ENCODE results near the gene DLL1.

Gene DLL1

DNA sequence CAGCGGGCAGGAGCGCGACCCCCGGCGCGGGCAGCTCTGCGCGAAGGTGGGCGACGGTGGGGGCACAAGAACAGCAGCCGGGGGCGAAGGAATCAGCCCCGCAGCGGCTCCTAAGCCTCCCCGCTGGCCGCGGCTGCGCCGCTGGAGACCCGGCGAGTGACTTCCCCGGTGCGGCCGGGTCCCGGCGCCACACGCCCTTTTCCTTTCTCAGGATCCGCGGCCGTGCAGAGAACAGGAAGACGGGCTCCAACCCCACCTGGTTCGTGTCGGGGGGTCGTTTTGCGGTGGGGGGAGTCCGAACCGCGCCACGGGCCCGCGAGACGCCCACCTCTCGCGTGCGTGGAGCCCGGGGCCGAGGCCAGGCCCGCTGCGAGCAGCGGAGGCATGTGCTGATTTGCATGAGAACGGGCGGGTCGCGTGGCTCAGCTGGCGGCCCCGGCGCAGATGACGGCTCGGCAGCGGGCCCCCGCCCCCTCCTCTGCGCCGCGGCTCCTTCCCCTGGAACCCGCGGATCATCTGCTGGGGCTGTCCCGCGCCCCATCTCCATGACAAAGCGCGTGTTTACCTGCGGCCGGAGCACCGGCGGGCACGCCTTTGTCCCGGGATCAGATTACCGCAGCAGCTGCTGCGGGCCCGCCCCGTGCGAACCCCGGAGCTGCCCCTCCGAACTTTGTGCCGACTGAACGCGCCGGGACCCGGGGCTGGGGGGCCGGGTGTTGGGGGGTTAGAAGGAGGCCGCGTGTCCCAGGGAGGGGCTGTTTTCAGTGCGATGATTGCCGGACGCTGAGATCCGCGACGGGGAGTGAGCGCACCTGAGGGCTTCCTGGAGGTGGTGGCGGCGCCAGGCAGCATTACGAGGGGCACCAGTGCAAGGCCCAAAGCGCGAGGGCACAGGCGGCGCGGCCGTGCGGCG lies 4.9 kb upstream of the DLL1 start:
- DNase-seq (ENCODE audit: low read depth): no peak

DNA sequence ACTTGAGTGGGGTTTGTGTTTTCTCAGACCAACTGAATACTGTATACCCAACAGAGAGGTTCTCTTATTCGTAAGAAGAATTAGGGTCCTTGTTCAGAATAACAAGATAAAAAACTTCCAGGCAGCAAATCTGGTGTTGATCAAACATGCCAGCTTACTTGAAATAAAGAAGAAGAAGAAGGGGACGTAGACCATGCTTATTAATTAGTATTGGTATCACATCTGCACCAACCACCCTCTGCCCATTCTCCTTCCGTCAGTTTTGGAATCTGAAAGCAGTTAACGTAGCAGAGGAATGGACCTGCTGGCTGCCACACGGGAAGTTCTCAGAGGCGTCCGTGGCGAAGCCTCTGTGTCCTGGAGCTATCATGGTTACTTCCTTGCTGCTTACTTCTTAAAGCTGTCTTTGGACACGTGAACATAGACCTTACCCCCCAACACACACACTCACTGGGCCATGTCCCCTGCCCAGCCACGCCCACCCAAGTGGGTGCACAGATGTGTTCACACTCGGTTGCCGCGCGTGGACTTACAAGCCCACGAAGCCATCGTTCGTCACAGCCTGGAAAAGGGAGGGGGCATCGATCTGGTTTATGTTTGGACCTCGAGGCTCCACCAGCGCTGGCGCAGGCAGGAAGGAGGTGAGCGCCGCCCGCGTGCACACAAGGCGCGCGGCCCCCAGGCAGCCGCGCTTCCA lies 4.1 kb upstream of the DLL1 start:
- DNase-seq (ENCODE audit: low read depth): no peak

DNA sequence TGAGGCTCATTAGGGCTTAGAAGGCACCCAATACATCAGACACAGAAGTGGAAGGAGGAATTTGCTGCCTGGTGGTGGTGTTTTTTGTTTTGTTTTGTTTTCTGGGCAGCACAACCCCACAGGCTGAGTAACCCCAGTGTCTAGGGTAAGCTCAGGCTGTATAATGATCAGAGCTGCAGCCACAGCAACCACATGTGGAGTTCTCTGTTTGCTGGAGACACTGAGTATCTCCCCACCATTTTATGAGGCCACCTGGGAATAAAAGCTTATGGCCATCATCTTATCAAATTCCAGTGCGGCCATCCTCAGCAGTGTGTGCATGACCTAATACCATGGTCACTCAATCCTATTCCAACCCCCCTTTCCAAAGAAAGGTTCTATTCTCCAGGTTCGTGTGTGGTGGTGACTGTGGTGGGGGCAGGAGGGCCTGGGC lies 3.4 kb upstream of the DLL1 start:
- no peak for DNase-seq (ENCODE audit: low read depth)

DNA sequence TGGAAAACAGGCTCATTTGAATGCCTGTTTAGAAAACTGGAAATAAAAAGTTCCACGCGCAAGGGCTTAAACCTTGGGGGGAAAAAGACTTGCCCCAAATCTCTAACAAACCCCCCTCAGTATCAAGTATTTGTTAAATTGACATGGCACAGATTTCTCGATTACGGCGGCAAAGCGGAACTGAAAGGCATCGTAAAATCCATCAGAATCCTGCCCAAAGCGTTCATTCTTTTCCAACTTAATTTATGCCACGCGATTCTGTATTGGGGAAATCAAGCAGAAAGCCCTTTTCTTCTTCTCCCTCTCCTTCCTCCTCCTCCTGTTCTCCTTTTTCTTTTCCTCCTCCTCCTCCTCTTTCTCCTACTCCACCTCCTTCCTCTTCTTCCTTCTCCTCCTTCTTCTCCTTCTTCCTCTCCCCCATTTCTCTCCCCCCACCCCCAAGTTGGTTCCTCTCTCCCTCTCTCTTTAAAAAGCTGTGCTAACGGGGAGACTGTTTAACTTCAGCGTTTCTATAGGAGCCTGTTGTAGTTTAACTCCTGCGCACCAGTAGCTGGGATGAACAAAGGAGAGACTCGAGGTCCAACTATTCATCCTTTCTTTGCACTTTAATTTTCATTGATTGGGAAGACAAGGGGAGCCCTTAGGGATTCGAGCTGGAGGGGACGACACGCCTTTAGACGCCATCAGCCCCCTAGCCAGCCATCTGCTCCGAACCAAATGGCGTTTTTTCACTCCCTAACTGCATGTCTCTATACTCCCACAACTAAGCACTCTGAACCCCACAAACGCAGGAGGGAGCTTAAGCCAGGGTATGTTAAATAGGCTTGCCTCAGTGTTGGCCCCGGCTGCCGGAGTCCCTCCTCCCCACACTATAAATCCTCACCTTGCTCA lies 2.7 kb upstream of the DLL1 start:
- no peak for DNase-seq (ENCODE audit: low read depth)

DNA sequence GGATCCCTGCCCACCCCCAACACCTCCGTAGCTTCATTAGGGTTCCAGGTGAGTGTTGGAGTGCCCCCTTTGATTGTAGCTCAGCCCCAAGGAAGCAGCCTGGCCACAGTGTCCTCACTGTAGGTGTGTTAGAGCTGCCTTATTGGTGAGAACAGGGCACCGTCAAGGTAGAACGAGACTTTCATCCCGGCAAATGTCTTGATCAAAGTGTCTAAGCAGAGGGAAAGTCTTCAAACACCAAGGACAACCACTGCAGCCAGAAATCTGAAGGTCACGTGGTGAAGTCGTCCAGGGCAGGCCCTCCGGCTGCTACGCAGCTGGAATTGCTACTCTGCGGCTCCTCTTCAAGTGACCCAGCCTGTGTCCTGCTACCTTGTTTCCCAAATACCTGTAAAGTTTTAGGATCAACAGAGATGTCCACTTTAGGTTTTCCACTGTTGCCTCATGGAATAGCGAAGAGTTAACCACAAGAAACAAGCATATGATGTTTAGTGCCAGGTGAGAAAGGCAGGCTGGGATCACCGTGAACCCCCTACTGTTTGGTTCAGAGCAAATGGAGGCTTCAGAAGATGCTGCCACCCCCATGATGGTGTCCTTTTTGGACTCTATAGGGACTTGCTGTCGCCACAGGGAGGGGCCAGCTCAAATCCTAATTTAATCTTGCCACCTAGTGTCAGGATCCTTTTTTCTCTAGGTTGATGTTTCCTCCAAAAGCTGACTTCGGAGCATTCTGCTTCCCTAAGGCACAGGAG lies 1.7 kb upstream of the DLL1 start:
- no peak for DNase-seq (ENCODE audit: low read depth)

DNA sequence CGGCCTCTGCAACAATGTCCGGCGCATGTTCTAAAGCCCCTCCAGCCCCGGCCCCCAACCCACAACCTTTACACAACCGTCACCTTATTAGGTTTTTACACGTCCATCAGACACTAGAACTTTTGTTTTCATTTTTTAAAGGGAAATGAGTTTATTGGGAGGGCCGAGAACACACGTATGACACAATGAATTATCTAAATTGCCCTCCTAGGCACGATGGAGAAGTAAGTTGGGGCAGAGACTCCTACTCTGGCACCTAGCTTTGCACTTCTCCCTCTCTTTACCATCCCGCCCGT lies 1.2 kb upstream of the DLL1 start:
- no peak for DNase-seq (ENCODE audit: low read depth)

DNA sequence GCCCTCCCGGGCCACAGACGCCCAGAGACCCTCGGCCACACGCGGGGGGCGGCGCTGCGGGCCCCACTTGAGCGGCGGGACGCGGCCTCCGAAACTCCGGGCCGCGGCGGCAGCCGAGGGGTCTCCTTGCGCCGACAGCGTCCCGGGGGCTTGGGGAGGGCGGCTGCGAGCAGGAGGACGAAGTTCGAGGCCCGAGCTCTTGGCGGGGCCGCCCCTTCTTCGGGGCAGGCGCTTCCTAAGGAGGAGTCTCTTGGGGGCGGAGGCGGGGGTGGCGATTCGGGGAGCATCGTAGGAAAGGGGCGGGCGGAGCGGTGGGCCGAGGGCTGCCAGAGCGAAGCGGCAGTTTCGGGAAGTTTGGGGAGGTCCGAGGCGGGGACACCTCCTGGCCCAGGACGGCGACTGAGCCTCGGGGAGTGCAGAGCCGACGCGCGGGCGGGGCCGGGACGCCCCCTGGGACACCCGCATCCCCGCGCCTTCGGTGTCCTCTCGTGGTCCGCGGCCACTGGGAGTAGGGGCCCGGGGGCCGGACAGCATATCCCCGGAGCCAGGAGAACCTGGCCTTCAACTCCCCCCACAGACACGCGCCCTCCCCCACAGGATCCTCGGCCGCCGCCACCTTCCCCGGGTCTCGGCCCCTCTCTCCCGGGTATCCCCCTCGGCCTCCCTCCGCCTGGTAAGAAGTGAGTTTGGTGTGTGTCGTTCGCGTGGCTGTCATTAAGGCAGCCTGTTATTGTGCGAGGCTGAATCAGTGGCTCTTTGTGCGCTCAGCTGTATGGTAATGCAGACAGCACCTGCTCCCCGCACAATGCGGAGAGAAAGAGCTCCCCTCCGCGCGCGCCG lies 613 bp upstream of the DLL1 start:
- no peak for DNase-seq (ENCODE audit: low read depth)

DNA sequence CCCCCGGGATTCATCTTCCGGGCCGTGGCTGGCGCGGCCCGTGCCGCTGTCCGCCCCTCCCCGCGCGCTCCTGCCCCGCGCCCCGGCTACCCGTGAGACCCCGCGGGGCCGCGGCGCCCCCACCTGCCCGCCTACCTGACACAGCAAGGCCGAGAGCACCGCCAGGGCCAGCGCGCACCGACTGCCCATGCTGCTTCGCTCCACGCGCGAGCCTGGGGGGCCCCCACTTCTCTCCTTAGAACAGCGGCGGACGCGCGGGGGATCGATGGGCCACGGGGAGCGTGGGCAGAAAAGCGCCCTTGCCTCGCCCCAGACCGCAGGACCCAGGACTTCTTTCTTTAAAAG lies 955 bp downstream of the DLL1 start:
- no peak for DNase-seq (ENCODE audit: low read depth)

DNA sequence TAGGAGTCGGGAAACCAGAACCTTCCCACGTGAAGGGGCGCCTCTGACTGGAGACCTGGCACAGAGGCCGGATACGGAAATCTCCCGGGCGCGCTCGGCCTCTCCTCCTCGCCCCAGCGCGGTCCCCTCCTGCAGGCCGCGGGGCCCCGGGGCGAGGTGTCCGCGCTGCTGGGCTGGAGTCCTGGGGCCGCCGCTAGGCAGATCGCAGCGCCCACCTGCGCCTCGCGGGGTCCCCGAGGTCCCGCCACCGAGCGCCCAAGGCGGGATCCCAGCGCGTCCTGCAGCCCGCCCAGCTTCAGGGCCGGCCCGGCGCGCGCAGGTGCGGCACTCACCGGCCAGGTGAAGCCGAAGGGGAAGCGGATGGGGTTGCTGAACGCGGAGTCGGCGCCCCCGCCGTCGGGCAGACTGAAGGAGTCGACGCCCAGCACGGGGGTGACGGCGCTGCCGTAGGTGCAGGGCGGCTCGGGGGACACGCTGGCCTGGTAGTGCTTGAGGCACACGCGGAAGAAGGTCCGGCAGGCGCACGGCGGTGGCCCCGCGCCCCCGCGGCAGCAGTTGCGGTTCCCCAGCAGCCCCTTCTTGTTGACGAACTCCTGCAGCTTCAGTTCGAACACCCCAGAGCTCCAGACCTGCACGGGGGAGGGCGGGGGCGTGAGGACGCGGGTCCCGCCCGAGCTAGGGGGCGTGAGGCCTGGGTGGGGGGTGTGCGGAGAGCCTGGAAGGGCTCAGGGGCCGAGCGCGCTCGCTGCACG lies 1.5 kb downstream of the DLL1 start:
- DNase-seq (ENCODE audit: low read depth): no peak

DNA sequence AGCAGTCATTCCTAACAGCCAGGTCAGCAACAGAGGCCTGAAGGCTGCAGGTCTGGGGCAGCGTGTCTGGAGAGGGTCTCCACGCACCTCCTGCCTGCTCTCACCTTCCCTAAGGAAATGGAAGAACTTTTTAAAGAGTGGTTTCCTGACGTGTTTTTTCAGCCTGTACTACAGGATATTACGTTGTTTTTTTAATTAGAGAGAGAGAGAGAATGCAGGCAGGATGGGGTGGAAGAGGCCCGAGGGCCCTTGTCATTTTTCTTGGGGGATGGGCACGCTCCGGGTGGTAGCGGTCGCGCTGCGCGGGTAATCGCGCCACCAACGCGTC lies 2.1 kb downstream of the DLL1 start:
- DNase-seq (ENCODE audit: low read depth): no peak

DNA sequence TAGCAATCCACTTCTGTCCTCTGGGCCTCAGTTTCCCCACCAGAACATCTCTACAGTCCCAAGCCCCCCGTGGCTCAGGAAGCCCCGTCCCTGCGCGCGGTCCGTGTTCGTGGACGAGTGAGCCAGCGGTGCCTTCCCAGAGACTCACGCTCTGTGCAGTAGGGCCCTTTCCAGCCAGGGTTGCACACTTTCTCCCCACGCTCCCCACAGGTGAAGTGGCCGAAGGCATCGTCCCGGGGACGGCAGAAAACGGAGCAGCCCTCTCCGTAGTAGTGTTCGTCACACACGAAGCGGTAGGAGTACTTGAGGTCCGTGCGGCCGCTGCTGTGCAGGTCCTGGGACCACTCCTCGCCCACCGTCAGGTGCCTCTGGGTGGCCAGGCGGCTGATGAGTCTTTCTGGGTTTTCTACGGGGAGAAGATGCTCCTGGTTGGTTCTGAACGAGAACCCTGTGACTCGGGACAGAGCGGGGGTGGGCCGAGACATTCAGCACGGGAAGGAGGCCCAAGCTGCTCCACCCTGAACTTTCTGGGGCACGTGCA lies 2.7 kb downstream of the DLL1 start:
- no peak for DNase-seq (ENCODE audit: low read depth)

DNA sequence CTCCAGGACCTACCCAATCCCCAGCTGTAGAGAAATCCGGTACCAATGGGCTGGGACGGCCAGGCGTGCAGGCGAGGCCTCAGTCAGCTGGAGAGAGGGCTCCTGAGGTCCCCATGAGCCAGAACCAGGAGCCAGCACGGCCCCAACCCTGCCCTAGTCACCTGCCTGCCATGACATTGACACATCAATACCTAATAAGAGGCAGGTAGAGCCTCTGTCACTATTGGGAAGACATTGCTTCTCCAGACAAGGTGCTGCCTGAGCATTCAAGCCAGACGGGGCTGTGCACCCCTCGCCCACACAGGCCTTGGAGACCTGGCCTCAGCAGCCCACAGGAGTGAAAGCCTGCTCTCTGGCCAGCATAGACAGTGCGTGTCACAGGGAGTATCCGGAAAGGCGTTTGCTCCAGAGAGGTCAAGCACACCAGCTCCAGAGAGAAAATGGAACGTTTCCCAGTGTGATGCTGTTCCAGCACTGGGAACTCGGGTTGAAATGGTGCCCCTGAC lies 3.5 kb downstream of the DLL1 start:
- no peak for DNase-seq (ENCODE audit: low read depth)

DNA sequence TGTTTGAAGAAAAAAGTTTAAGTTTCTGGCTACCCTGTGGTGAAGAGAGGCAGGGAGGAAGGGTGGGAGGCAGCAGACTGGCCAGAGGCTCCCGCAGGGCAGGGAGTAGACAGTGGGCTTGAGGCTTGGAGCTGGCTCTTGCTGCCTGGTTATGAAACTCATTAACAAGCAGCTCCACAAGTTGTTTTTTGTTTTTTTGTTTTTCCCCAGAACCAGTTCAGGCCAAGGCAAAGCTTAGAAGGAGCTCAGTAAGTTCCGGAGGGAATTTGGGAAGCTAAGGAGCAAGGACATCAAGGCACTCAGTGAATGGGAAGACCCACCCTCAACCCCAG lies 4.0 kb downstream of the DLL1 start:
- DNase-seq (ENCODE audit: low read depth): no peak

DNA sequence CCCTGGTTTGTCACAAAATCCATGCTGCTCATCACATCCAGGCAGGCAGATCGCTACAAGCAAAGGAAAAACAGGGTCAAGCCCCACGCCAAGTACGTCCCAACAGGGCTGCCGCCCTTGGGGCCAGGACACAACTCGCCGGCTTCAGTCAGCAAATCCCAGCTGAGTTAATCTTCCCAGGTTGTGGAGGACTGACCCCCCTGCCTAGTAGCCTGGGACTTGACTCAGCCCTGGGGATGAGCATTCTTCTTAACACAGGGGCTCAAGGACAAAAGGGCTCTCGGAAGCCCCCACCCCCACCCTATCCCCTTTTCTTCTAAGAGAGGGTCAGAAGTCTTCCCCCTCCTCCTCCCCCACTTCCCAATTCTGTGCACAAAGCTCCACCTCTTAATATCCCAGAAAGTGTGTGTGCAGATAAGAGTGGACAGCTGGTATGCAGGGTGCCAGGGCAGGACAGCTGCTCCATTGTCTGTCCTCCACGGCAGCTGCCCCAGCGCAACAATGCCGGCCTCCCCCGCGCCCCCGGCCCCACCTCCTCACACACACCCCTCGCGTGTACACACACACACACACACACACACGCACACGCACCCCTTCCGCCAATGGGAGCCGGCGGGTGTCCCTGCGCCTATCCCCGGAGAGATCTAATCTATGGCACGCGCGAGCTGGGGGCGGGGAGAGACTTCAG lies 4.5 kb downstream of the DLL1 start:
- DNase-seq (ENCODE audit: low read depth): no peak

DNA sequence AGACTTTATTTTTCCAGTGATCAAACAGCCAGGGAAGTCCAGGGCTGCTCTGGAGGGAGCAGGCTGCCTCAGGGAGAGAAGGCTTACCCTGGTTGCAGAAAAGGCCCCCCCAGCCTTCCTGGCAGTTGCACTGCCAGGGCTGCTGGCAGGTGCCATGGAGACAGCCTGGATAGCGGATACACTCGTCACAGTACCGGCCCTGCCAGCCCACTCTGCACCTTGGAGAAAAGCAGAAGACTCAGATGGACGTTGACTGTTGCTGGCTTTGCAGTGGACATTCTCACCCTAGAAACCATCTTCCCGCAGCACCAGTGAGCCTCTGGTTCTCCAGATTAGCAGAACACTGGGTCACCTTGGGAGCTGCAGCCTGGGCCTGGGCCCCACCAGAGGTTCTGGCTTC lies 5.4 kb downstream of the DLL1 start:
- DNase-seq (ENCODE audit: low read depth): no peak

DNA sequence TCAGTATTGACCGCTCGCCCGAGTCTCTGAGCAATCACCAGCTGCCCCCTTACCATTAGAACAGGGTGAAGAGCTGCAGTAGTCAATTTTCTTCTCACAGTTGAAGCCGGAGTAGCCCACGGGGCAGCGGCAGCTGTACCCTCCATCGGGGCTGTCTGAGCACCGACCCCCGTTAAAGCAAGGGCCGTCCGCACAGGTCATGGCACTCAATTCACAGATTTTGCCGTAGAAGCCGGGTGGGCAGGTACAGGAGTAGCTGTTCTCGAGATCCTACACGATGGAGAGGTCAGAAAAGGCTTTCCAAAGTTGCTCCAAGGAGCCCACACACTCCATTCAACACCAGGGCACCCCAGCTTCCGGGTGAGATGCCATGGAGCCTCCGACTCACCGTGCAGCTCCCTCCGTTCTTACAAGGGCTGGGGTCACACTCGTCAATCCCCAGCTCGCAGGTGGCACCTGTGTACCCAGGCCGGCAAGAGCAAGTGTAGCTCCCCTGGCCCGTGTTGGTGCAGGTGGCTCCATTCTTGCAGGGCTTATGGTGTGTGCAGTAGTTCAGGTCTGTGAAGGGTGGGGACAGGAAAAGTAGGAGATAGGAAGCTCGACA lies 5.9 kb downstream of the DLL1 start:
- DNase-seq (ENCODE audit: low read depth): no peak

DNA sequence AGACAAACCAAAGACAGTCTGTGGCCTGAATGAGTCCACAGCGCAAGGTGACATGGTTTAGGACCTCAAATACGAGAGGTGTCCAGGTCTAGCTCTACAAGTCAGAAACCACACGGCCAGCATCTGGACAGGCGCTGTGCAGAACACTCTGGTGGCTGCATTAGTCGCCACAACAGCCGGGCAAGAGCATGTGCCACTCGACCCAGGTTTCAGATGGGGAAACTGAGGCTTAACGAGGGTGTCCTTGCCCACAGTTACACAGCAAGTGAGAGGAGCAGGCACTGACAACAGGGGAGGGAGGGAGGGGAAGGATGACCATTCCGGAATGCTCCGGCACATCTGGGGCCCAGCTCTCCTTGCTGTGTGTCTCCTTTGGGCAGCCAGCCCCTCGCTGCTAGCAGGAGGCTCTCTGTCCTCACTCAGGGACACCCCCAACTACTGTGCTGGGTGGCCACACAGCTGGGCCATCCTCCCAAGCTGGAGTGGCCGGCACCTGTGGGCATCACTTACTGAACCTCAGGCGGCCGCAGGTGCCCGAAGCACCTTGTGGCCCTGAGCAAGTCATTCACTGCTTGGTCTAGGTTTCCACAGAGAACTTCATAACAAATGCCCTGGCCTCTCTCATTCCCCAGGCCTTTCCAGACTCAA lies 6.6 kb downstream of the DLL1 start:
- no peak for DNase-seq (ENCODE audit: low read depth)

DNA sequence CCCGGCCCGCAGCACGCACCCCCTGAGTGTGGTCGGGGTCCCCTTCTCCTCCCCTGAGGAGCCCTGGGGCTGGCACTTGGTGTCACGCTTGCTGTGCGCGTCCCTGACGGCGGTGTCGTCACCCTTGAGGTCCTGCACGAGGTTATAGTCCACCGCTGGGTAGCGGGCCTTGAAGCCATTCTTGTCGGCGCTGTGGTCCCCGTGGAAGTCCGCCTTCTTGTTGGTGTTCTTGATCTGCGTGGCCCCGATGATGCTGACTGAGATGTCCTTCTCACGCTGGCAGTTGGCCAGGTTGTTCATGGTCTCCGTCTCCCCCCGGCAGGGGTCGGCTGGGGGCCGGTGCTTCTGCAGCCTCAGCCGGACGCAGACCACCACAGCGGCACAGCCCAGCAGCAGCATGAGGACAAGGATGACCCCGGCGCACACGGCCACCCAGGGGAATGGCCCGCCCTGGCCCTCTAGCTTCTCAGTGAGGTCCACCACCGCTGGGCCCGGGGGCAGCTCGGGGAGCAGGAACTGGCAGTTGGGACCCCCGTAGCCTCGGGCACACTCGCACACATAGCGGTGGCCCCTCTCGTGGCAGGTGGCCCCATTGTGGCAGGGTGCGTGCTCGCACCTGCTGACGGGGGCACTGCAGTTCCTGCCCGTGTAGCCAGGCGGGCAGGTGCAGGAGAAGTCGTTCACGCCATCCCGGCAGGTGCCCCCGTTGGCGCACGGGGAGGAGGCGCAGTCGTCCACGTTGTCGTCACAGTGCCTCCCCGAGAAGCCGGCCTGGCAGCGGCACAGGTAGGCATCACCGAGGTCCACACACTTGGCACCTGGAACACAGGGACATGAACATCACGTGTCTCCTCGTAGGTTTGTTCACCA lies 7.4 kb downstream of the DLL1 start:
- no peak for DNase-seq (ENCODE audit: low read depth)
